A204.1 (cell line): Measurements from ENCODE around the gene RGL2.

Source experiments
- FAIRE-seq: peaks from 2 replicates; lab custom pipeline; 2012; peaks lifted over from hg19 to GRCh38; lab: Jason Lieb, UNC

RGL2 gene

DNA sequence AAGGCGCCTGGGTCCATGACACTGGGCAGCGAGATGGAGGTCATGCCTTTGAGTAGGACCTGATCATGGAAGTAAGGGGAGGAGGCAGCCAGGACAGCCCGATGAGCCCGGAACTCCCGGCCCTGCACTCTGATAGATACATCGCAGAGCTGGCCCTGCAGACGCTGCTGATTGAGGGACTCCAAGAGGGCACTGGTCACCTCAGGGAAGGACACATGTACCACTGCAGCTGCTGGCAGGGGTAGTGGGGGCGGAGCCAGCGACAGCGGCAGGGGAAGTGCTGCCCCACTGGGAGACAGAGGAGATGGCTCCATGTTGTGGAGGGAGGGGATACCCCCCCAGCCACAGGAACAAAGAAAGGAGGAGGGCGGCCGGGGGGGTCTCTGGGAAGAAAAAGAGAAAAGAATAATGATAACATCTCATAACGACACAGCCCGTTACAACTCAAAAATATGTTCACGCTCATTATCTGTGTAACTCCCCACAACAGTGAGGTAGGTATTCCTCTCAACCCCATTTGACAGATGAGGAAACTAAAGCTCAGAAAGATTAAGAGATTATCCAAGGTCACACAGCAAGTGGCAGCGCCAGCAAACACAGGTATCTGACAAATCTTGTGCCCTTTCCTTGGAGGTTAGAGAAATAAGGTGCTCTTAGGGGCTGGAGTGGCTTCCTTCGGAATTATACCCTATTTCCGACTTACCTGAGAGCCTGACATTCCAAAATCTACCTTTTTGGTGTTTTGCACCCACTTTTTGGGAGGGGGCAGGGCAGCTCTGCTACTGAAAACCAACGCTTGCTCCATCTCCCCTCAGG, 18.1 kb upstream of the RGL2 start:
- no peak for FAIRE-seq

DNA sequence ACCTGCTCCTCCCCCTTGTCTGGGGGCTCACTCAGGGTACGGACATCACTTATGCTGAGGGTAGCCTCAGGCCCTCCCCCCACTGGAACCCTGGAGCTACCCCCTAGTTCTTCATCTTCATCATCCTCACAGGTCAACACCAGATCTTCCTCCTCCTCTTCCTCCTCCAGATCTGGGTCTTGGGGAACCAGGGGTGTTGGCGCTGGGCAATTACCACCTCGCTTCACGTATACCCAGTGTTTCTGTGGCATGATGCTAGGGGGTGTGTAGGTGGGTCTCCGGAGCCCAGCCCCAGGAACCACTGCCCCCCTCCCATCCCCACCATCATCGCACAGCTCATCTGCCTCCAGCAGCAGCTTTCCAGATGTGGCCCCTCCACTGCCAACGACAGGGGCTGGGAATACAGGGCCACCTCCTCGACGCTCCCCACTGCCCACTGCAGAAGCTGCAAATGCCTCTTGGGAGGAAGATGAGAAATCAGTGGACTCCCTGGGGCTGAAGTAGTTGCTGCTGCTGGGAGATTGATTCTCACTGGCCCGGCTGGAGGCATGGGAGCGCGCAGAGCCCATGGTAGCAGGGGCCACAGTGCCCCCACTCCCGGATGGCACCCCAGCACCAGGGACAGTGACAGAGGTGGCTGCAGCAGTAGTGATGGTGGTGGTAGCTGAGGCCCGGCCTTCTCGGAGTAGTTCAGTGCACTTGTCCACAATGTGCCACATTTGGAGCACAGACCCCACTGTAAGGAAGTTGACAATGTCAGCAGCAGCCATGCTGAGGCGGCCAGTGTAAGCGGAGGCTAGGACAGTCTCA, 17.3 kb upstream of the RGL2 start:
- FAIRE-seq, result no peak

DNA sequence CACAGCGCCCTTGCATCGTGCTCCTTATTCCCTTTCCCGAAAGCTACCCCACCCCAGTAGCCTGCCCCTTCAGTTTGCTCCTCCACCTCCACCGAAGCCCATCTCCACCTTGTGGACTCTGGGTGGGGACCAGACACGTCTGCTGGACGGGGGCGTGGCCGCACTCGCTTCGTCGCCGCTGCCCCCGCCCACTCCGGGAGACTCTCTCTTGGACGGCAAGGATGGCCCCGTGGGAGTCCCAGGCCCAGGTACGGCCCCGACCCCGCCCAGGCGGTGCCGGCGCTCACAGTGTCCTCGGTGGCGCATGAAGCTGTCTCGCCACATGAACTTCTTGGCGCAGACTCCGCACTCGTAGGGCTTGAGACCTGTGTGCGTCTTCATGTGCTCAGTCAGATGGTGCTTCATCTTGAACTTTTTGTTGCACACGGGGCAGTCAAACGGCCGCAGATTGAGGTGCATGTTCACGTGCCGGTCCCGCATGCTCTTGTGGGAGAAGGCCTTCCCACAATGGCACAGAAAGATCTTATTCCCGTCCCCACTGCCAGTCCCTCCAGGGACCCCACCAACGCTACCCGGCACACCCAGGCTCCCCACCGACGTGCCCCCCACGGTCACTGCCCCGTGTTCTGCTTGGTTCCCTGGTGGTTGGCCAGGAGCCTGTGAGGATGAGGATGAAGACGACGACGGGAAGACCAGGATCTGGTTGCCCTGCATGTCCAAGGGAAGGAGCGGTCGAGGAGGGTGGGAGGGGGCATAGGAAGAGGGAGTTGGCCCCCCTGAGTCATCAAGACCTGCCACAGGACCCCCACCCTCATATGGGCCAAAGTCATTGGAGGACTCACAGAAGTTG, 16.4 kb upstream of the RGL2 start:
- FAIRE-seq, result no peak

DNA sequence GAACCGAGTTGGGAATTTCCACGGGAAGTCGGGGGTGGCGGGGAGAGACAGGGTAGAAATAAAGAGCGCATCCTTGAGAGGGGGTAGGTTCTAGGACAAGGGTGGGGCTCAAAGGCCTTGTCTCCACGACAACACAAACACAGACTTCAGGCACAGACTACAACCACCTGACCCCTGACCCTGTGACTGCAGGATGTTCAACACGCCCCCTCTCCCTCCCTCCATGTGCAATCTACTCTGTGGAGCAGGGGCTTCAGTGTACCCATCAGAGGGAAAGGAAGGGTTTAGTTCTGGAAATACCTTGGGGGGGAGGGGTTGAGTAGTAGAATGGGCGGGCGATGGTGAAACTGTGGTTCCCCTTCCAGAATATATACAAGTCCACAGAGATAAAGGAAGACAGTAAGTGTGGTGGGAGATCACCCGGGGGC, 15.8 kb upstream of the RGL2 start:
- no peak for FAIRE-seq

DNA sequence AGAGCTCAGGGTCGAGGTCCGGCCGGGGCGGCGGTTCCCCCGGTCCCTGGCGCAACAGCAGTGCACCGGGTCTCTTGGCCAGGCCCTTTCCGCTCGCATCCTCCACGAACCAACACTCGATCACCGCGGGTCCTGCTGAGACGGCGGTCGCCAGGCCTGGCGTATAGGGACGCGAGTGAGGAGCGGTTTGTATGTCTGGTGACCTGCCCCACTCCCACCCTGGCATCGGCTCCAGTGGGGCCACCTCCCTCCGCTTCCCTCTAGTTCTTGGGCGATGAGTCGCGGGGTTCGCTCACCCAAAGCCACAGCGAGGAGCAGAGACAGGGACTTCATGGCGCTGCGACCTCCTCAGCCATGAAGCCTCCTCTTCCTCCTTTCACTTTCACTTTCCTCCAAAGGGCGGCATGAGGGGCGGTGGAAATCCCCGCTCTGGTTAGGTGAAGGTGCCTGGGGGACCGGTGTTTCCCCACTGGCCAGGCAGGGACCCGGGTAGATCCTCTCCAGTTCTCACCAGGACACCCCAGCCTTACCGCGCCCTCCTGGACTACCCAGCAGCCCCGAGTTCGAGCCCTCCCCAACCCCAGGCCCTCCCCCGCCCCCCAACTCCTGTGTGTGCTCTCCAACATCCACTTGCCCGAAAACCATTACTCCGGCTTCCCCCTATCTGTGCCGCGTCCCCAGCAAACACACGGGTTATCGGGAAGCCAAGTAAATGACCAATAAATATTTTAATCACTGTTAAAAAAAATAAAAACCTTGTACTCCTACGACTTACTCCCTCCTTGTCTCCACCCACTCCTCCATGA, 15.2 kb upstream of the RGL2 start, which contains the start of gene TAPBP:
Gene TAPBP (minus strand): TSS at position 370 of the 806 bp plus-strand sequence. CDS start 37 bp downstream, at position 333.
- FAIRE-seq, result no peak

DNA sequence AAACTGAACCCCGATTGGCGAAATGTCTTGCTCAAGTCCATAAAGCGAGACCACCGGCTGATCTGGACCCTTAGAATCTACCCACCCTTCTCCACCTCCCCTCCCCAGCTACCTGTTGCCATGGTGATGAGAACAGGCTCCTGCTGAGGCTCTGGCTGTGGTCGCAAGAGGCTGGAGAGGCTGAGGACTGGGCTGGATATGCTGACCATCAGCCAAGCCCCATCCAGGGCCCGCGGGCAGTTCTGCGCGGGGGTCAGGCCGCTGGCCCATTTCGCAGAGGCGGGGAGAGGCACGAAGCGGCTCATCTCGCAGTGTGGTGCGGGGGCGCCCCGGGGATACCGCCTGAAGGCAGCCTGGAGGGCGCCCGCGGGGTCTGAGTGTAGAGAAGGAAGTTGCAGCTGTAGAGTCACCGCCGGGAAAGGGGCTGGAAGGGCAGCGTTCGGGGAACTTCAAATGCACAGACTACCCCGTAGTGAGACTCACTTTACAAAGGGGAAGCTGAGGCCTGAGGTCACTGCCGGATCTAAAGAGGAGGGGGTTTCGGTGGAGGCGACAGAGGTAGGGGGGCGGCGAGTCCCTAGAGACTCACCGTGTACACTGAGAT, 14.5 kb upstream of the RGL2 start:
- FAIRE-seq, result no peak

DNA sequence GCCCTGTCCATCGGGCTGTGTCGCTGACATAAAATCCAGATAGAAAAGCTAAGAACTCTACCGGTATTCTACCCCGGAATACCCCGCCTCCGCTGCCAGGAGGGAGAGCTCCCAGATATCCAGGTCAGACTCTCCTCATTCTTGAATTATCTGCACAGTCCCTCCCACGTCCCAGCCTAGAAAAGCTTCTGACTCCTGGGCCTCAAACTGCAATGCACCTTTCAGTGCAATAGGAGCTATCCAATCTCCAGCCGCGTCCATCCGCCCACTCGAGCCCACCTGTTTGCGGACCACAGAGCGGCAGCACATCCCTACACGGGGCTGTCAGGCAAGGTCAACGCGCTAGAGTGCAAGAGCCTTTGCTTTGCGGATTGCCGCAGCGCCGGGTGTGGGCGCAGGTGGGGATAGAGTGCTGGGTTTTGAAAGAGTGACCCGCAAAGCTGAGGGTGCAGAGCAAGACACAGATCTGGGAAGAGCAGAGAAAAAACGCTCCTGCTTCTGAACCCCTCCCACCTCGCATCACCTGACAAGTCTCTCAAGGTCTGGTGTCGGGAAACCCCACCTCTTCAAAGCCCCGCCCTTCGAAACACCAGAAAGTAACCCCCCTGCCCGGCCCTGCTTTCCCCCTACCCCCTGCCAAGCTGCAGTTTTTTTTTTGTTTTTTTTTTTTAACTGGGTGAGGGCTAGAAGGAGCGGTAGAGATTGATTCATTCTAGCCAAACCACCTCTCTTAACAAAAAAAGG, 13.8 kb upstream of the RGL2 start:
- FAIRE-seq, result no peak

GRCh38 chr6:33306356-33306755, 7.6 kb upstream of the RGL2 start:
- FAIRE-seq, result no peak

- FAIRE-seq, result no peak
Measured at GRCh38 chr6:33305052-33305451, 6.3 kb upstream of the RGL2 start.

- FAIRE-seq, result no peak
Measured at GRCh38 chr6:33304216-33304615, 5.5 kb upstream of the RGL2 start.

DNA sequence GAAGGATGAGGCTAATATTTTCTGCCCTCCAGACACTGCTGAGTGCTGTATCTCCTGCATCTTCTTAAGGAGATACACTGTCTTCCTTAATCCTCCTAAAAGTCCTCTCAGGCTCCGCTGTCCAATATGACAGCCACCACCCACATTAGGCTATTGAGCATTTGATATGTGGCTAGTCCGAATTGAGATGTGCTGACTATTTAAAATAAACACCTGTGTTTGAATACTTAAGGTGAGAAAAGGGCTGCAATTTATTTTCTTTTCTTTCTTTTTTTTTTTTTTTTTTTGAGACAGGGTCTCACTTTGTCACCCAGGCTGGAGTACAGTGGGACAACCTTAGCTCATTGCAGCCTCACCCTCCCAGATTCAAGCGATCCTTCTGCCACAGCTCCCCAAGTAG, 3.1 kb upstream of the RGL2 start:
- FAIRE-seq, result no peak

GRCh38 chr6:33299237-33299944, 649 bp upstream of the RGL2 start:
- FAIRE-seq, result no peak

DNA sequence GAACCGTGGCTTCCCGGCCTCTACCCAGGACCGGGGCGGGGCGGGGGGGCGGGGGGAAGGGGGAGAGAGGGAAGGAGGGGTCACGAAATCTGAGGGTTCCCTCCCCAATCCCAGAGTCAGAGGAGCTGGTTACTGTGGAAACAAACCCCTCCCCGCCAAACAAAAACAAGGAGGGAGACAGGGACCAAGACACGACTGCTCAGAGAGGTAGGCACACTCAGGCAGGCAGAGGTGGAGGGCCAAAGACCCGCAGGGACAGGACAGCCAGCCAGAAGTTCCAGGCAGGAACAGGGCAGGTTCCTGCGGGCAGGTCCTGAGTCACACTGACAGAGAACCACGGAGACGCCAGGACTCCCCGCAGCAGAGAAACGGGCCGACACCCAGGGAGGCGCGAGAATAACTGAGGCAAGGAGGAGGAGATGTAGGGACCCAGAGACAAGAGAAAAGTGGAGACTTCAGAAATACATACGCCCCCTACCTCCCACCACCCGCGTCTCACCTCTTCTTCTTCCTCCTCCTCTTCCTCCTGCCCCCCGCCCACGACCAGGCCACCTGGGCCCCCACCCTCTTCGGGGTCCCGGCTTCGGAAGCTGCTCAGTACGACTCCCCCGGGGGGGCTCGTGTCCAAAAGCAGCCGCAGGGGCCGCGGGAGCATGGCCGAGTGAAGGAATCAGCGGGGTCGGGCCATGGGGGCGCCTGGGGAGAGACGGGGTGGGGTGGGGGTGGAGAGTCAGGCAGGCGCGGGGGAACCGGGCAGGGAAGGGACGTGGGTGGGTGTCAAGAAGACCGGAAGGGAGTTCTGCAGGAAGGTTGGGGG, 578 bp downstream of the RGL2 start:
- no peak for FAIRE-seq

DNA sequence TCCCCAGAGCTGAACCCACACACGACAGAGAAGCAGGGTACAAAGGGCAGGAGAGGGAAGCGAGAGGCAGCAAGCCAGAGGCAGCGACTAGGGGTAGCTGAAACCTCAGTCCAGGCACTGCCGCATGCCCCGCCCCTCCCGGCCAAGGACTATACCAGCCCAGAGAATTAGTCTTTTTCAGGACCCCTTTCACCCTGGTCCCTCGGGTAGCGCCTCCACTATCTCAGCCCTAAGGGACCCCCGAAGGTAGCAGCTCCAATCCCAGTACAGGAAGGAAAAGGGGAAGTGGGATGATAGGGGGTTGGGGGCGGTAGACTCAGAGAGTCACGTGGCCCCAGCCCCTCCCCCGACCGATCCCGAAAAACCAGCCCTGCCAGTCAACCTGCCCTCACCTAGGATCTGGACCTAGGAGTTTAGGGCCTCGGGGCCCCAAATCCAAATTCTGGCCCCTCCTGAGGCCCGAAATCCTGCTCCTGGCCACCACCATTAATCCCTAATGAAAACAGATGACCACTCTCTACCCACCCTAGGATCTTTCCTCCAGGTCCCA, 1.3 kb downstream of the RGL2 start:
- FAIRE-seq, result no peak

DNA sequence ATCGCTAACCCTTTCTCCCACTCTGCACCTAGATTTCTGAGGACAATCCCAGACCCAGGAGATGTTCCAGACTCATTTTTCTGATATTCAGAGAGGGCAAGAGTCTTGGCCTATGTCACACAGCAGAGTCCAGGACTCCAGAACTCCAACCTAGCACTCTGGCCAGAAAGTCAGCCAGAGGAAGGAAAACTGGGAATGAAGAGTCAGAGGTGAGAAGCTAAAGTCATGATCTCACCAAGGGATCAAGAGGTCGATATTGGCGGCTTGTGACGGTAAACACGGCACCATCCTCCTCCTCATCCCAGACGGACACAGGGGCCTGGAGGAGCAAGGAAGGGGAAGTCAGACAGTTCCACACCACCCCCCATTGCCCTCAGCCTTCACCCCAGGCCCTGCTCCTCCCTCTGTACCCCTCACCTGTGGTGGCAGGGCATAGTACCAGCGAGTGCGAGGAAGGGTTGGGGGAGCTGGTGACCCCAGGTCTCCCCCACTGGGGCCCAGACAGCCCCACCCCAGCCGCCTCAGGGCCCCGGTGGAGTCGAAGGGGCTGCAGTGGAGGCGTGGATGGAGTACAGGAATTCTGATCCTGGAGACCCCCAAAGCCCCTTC, 1.8 kb downstream of the RGL2 start:
- FAIRE-seq, result no peak

DNA sequence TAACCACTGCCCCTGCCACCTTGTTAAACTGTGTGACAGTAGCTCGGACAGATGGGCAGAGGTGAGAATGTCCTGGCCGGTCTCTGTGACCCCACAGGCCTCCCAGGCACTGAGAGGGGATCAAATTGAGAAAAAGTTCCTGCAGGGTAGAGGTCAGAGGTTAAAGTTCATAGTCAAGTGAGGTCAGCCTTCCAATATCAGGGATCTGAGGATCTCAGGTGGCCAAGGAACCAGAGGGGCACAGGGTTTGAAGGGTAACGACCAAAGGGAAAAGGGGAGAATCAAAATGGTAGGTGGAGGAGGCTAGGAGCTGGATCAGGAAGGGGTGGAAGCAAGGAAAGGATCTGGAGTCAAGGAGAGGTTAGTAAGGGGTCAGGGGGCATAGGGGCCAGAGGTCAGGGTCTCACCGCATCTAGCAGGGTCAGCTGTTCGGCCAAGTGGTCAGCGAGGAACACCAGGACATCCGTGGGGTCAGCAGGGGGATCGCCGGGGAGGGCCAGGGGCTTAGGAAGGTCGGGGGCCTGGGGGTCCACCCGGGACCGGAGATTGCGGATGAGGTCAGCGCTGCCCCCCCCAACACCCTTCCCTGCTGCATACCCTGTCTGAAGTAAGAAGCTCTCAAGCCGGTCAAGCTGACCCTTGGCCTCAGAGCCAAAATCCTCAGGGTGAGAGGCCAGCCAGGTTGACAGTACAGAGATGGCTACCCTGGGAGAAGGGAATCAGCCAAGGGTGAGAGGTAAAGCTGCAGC, 2.9 kb downstream of the RGL2 start:
- no peak for FAIRE-seq

- no peak for FAIRE-seq
Measured at GRCh38 chr6:33294086-33294823, 4.5 kb downstream of the RGL2 start.
